HUES64 (cell line): ENCODE data around the gene XPA.

Experiments
- H3K27ac ChIP-seq: 2 replicates; pipeline ENCODE4 v1.7.0; 2013; ENCODE audit warnings: low read depth, low read length, inconsistent platforms
- H3K27me3 ChIP-seq: 2 replicates; pipeline ENCODE4 v1.6.1; 2013; ENCODE audit warnings: mild to moderate bottlenecking, low read length; ENCODE audit not compliant: insufficient read depth
- H3K36me3 ChIP-seq: 2 replicates; pipeline ENCODE4 v1.6.1; 2013; ENCODE audit warnings: mild to moderate bottlenecking, low read length; ENCODE audit not compliant: insufficient read depth
- H3K4me1 ChIP-seq: 2 replicates; pipeline ENCODE4 v1.6.1; 2013; ENCODE audit warnings: mild to moderate bottlenecking, low read length, moderate library complexity; ENCODE audit not compliant: insufficient read depth
- H3K4me3 ChIP-seq: 2 replicates; pipeline ENCODE4 v1.5.1; 2013; ENCODE audit warnings: mild to moderate bottlenecking, low read length, moderate library complexity
- H3K9ac ChIP-seq: 2 replicates; pipeline ENCODE4 v1.6.1; 2013; ENCODE audit warnings: mild to moderate bottlenecking, low read depth, low read length
- H3K9me3 ChIP-seq: 2 replicates; pipeline ENCODE4 v1.6.1; 2013; ENCODE audit warnings: low read depth, low read length; ENCODE audit not compliant: insufficient read depth
- WGBS: fragments of 150-250, 120-280 bp; methylation state at CpG from one replicate; pipeline ENCODE4 v1.1.7; 2013; ENCODE audit warnings: missing lambda C conversion rate; 5-methylcytosine and 5-hydroxymethylcytosine counted together

Gene XPA

GRCh38 chr9:97629156-97629555 is 68.0 kb downstream of the XPA start:
- peaks cover 36% of the 10 kb centered on the region for H3K36me3 ChIP-seq
- no peaks in the 10 kb centered on the region for H3K27me3 ChIP-seq
- H3K9ac ChIP-seq: no peak overlapping the region
- peaks cover 9% of the 10 kb centered on the region for H3K4me1 ChIP-seq
- no peak overlapping the region for H3K4me3 ChIP-seq
- 0 out of 2 replicates have a peak, but pooled peaks cover under 1% of the 10 kb centered on the region for H3K9me3 ChIP-seq
- H3K27ac ChIP-seq: 0 out of 2 replicates have a peak overlapping the region, but pooled peaks have one; percentile 30

GRCh38 chr9:97628668-97629067 is 68.5 kb downstream of the XPA start:
- WGBS: 78% methylated on average over 3 of the region's 3 CpGs
- 0 out of 2 replicates have a peak overlapping the region, but pooled peaks have one; percentile 30 for H3K27ac ChIP-seq
- peaks cover 41% of the 10 kb centered on the region for H3K36me3 ChIP-seq
- H3K27me3 ChIP-seq: no peaks in the 10 kb centered on the region
- H3K4me1 ChIP-seq: peaks cover 9% of the 10 kb centered on the region
- no peak overlapping the region for H3K4me3 ChIP-seq
- peaks cover 5% of the 10 kb centered on the region; the same call in 1 of the 2 replicates for H3K9me3 ChIP-seq
- 0 out of 2 replicates have a peak overlapping the region, but pooled peaks have one; percentile 5 for H3K9ac ChIP-seq

GRCh38 chr9:97627624-97628023 is 69.5 kb downstream of the XPA start:
- Histone ChIP-seq H3K36me3 (peaks cover 50% of the 10 kb centered on the region), H3K9ac (no peak overlapping the region), H3K4me1 (peaks cover 9% of the 10 kb centered on the region), H3K4me3 (no peak overlapping the region), H3K27ac (no peak overlapping the region), H3K27me3 (no peaks in the 10 kb centered on the region), H3K9me3 (peaks cover 13% of the 10 kb centered on the region; the same call in 1 of the 2 replicates)
- WGBS: 95% methylated on average over 5 of the region's 5 CpGs

GRCh38 chr9:97625620-97626019 is 71.5 kb downstream of the XPA start:
- Histone ChIP-seq H3K9ac (no peak overlapping the region), H3K36me3 (peaks cover 70% of the 10 kb centered on the region), H3K4me1 (peaks cover 9% of the 10 kb centered on the region), H3K9me3 (peaks cover 27% of the 10 kb centered on the region), H3K4me3 (no peak overlapping the region), H3K27me3 (no peaks in the 10 kb centered on the region), H3K27ac (no peak overlapping the region)
- WGBS: 95% methylated on average over 2 of the region's 3 CpGs
